Measurements from ENCODE around the gene DGKG.

- TF ChIP-seq SP1 (IDR thresholded peaks at IDR 0.05; ENCODE audit: low read depth, low read length) (no peak), EP300 (IDR thresholded peaks at IDR 0.05; ENCODE audit: borderline replicate concordance in 1 of 2, low read depth in 2 of 2, low read length in 2 of 2) (no peak), ASH2L (IDR thresholded peaks at IDR 0.05; ENCODE audit: low read length) (no peak), CTCF (IDR thresholded peaks at IDR 0.05; ENCODE audit: control extremely low read depth in 1 of 3, insufficient read depth in 1 of 3, low read depth in 1 of 3, low read length in 3 of 3) (no peak), EZH2 (IDR thresholded peaks at IDR 0.05; ENCODE audit: low read depth, low read length, severe bottlenecking) (no peak), GABPA (IDR thresholded peaks at IDR 0.05; ENCODE audit: borderline replicate concordance, insufficient read depth, low read length) (no peak), MAX (IDR thresholded peaks at IDR 0.05) (no peak), POLR2AphosphoS5 (IDR thresholded peaks at IDR 0.05; ENCODE audit: low read depth, low read length) (no peak)
Observed at GRCh38 chr3:186339180-186339918, 22.7 kb downstream of the DGKG start.
